BJ (cell line): Measurements from ENCODE around the gene PRTFDC1. TPM values are rescaled to one million over a fixed set of nuclear protein-coding genes. Genes with fewer than 3 reads are reported as not detected.

ENCODE experiments used
- CTCF ChIA-PET: fragments of 350-600 bp; formaldehyde crosslinking; extraction: SDS; loops from one replicate; lab custom pipeline; 2021; ENCODE audit warnings: antibody characterized with exemption, inconsistent platforms; lab: Yijun Ruan, JAX
- POLR2A ChIA-PET: fragments of 300-600 bp; sonication (Branson Sonifier 250); formaldehyde crosslinking; extraction: SDS; loops from one replicate; lab custom pipeline; 2021; ENCODE audit warnings: antibody characterized with exemption; lab: Charles Lee
- DNase-seq: peaks from one replicate; pipeline ENCODE4 v3.0.0-alpha.2; 2011; ENCODE audit warnings: low read depth
- H3K27me3 ChIP-seq: 2 replicates; pipeline ENCODE4 v1.6.0; 2011; ENCODE audit warnings: low read length; ENCODE audit not compliant: control insufficient read depth, insufficient read depth
- H3K36me3 ChIP-seq: 2 replicates; pipeline ENCODE4 v1.5.1; 2011; ENCODE audit warnings: low read length; ENCODE audit not compliant: control insufficient read depth, insufficient read depth
- H3K4me3 ChIP-seq: 2 replicates; pipeline ENCODE4 v1.5.1; 2011; ENCODE audit warnings: low read depth, mild to moderate bottlenecking, control low read depth, low read length
- polyA plus RNA-seq: library from polyadenylated mRNA; depleted of rRNA; stranded (reverse); fragments of >200 nt; gene quantifications from 2 replicates; pipeline ENCODE4 v1.2.3, GENCODE V29; 2011
- TF ChIP-seq, protein P1 (sequence below): IDR thresholded peaks from 2 replicates; pipeline ENCODE4 v1.5.1; 2011; ENCODE audit warnings: low read depth, mild to moderate bottlenecking, control low read depth, inconsistent platforms, low read length, moderate library complexity; ENCODE audit not compliant: insufficient read depth

PRTFDC1 gene
- polyA plus RNA-seq, 1 experiment: 8.1 TPM

DNA sequence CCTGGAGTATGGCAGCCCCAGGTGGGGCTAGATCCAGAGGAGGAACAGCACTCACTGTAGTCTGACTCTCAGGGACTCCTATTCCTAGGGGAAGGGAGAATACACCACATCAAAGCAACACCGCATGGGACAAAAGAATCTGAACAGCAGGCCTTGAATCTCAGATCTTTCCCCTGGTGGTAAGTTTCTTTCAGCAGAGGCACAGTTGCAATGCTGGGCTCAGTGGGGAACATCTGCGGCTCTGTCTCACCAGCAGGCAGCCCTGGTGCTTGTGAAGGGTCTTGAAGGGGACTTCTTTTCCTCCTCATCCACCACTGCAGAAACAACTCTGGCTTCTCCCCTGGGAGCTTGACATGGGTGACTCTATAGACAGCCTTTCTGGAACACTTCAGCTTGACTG, 117.5 kb downstream of the PRTFDC1 start:
- POLR2A ChIA-PET: no interaction called here
- TF ChIP-seq, protein P1, sequence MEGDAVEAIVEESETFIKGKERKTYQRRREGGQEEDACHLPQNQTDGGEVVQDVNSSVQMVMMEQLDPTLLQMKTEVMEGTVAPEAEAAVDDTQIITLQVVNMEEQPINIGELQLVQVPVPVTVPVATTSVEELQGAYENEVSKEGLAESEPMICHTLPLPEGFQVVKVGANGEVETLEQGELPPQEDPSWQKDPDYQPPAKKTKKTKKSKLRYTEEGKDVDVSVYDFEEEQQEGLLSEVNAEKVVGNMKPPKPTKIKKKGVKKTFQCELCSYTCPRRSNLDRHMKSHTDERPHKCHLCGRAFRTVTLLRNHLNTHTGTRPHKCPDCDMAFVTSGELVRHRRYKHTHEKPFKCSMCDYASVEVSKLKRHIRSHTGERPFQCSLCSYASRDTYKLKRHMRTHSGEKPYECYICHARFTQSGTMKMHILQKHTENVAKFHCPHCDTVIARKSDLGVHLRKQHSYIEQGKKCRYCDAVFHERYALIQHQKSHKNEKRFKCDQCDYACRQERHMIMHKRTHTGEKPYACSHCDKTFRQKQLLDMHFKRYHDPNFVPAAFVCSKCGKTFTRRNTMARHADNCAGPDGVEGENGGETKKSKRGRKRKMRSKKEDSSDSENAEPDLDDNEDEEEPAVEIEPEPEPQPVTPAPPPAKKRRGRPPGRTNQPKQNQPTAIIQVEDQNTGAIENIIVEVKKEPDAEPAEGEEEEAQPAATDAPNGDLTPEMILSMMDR: no peak
- Histone ChIP-seq H3K27me3 (no peaks in the 10 kb centered on the region), H3K36me3 (no peaks in the 10 kb centered on the region), H3K4me3 (no peak overlapping the region)
- DNase-seq: no peak
- CTCF ChIA-PET: no interaction called here

DNA sequence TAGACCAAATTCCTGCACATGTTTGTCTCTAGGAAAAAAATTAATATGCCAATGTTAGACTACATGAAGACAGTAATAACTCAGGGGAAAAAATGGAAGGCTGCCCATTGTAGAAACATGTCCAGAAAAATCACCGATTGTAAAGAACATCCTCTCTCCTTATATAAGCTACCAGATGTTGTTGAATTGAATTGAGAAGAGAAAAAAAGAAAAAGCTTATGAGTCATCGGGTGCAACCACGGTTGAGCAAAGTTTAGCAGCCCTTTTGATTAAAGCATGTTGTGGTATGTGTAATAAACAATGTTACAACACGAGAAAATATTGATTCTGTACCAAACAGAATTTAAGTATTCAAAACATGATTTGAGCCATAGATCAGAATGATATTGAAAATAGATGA, 126.4 kb downstream of the PRTFDC1 start:
- POLR2A ChIA-PET: no interaction called here
- CTCF ChIA-PET: no interaction called here
- DNase-seq: peak; percentile 71
- Histone ChIP-seq H3K36me3 (no peaks in the 10 kb centered on the region), H3K27me3 (no peaks in the 10 kb centered on the region), H3K4me3 (no peak overlapping the region; the same call in 1 of the 2 replicates)
- TF ChIP-seq, protein P1: no peak

DNA sequence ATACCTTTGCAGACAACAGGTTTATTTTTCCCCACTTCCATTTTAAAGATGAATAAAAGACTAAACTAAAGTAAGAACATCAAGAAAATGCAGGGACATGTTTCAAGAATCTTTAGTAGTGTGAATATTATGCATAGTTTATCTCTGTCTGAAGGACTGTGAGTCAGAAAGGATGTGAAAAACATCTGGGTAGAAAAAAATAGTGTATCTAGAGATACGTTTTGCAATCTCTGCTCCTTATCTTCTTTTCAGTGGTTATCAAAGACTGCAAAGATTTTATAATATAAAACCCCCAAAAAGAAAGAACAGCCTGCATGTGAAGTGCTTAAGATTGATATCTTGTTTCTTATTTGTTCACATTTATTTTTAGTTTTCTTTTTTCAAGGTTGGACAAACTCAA, 126.9 kb downstream of the PRTFDC1 start:
- DNase-seq: peak; percentile 24
- POLR2A ChIA-PET: no interaction called here
- CTCF ChIA-PET: no interaction called here
- Histone ChIP-seq H3K4me3 (no peak overlapping the region), H3K27me3 (no peaks in the 10 kb centered on the region), H3K36me3 (no peaks in the 10 kb centered on the region)
- TF ChIP-seq, protein P1: no peak

DNA sequence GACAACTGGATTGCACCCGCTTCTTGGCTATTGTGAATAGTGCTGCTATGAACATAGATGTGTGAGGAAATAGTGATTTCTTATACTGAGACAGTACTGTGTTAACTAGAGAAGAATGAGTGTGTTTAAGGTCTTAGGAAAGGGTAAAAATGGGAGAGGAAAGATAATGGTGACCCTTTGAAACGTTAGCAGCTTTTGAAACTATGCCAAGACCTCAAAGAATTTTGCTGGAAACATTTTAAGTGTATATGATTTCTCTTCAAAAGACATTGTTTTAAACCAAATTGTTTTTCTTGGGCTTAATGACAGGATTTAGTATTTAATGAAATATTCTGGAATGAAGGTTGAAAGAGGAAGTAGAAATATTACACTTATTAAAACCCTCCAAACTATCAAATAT, 127.9 kb downstream of the PRTFDC1 start:
- ChIA-PET CTCF (no interaction called here), POLR2A (no interaction called here)
- Histone ChIP-seq H3K36me3 (no peaks in the 10 kb centered on the region), H3K27me3 (no peaks in the 10 kb centered on the region), H3K4me3 (no peak overlapping the region)
- no peak for DNase-seq
- TF ChIP-seq, protein P1: no peak

DNA sequence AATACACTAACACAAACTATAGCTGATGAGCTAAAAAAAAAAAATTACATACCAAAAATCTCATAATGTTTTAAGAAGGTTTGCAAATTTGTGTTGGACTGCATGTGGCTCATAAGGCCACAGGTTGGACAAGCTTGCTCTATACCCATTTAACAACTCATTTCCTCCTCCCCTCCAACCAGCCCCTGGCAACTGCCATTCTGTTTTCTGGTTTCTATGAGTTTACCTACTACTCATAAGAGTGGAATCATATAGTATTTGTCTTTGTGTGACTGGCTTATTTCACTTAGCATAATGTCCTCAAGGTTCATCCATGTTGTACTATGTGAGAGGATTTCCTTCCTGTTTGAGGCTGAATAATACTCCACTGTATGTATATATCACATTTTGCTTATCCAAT, 128.3 kb downstream of the PRTFDC1 start:
- H3K27me3 ChIP-seq: no peaks in the 10 kb centered on the region
- no peak for DNase-seq
- no peaks in the 10 kb centered on the region for H3K36me3 ChIP-seq
- no peak overlapping the region for H3K4me3 ChIP-seq
- ChIA-PET CTCF (no interaction called here), POLR2A (no interaction called here)
- TF ChIP-seq, protein P1: no peak
